Neural progenitor cell (in vitro differentiated cells): ENCODE data around the gene VEPH1.

ENCODE experiments used
- EZH2 ChIP-seq: fragments of 200-600 bp; sonication (generic); IDR thresholded peaks from 2 replicates; pipeline ENCODE4 v1.6.1; 2017; ENCODE audit warnings: antibody characterized with exemption, mild to moderate bottlenecking, moderate library complexity
- TF ChIP-seq, protein P1 (sequence below): fragments of 200-600 bp; sonication (generic); IDR thresholded peaks from 2 replicates; pipeline ENCODE4 v1.5.1; 2017; ENCODE audit warnings: antibody characterized with exemption, mild to moderate bottlenecking

DNA sequence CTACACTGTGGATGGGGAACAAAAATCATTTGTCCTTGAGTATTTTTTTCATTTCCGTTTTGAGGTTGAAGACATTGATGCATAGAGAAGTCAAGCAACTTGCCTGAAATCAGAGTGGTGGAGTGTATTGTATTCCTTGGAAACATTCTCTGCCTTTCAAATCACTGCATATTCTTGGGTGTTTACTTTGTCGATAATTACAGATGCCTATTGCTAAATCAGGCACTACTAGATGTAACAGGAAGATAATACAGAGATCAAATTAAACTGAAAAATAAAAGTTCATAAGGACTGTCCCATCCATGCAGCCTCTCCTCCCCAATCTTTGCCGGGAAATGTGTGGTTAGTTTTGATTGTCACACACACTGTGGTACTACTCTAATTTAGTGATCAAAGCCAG is 37.4 kb upstream of the VEPH1 start:
- TF ChIP-seq, protein P1, sequence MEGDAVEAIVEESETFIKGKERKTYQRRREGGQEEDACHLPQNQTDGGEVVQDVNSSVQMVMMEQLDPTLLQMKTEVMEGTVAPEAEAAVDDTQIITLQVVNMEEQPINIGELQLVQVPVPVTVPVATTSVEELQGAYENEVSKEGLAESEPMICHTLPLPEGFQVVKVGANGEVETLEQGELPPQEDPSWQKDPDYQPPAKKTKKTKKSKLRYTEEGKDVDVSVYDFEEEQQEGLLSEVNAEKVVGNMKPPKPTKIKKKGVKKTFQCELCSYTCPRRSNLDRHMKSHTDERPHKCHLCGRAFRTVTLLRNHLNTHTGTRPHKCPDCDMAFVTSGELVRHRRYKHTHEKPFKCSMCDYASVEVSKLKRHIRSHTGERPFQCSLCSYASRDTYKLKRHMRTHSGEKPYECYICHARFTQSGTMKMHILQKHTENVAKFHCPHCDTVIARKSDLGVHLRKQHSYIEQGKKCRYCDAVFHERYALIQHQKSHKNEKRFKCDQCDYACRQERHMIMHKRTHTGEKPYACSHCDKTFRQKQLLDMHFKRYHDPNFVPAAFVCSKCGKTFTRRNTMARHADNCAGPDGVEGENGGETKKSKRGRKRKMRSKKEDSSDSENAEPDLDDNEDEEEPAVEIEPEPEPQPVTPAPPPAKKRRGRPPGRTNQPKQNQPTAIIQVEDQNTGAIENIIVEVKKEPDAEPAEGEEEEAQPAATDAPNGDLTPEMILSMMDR: no peak
- TF ChIP-seq EZH2: no peak
